Measurements from ENCODE around the gene TUT4. TPM values are rescaled to one million over a fixed set of nuclear protein-coding genes. Genes with fewer than 3 reads are reported as not detected.

TUT4 gene
- total and polyA plus RNA-seq, 2 experiments from 2014 or later, result 69.9 to 116 TPM

DNA sequence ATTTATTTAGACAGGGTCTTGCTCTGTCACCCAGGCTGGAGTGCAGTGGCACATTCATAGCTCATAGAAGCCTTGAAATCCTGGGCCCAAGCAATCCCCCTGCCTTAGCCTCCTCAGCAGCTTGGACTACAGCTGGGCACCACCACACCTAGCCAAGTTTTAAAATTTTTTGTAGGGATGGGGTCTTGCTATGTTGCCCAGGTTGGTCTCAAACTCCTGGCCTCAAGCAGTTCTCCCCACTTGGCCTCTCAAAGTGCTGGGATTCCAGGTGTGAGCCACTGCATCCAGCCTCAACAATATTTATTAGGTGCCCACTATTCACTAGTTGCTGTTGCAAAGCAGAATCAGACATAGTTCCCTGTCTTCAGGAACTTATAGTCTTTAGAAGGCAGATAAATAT is 35.1 kb upstream of the TUT4 start:
- Mint-ChIP-seq H3K36me3 (ENCODE audit: low read depth) (no peaks in the 10 kb centered on the region), H3K27me3 (ENCODE audit: insufficient read depth, low read depth, poor library complexity) (peaks cover 6% of the 10 kb centered on the region), H3K4me1 (peaks cover 16% of the 10 kb centered on the region), H3K9me3 (no peaks in the 10 kb centered on the region), H3K4me3 (no peak overlapping the region), H3K27ac (no peak overlapping the region)
- peaks cover 7% of the 10 kb centered on the region; the same call in 1 of the 2 replicates for H3K4me1 ChIP-seq (ENCODE audit: insufficient read depth)
- no peaks in the 10 kb centered on the region; the same call in 1 of the 2 replicates for H3K9me2 ChIP-seq (ENCODE audit: insufficient read depth)
- H3F3A ChIP-seq (replicated peaks; ENCODE audit: low read depth), result no peaks in the 10 kb centered on the region
- no peaks in the 10 kb centered on the region for H3K79me2 ChIP-seq (replicated peaks; ENCODE audit: insufficient read depth)
- H3K36me3 ChIP-seq (ENCODE audit: insufficient read depth), result no peaks in the 10 kb centered on the region
- no peaks in the 10 kb centered on the region for H3K27me3 ChIP-seq (ENCODE audit: insufficient read depth)
- no peaks in the 10 kb centered on the region for H4K20me1 ChIP-seq (replicated peaks; ENCODE audit: insufficient read depth)
- no peak for DNase-seq (ENCODE audit: low spot score)
- H3K4me2 ChIP-seq, result no peak overlapping the region
- no peak for ATAC-seq
- H3K4me3 ChIP-seq, result no peak overlapping the region
- H2AFZ ChIP-seq, result no peak overlapping the region
- no peak overlapping the region for H3K27ac ChIP-seq (ENCODE audit: low read depth)
- TF ChIP-seq, protein P1, sequence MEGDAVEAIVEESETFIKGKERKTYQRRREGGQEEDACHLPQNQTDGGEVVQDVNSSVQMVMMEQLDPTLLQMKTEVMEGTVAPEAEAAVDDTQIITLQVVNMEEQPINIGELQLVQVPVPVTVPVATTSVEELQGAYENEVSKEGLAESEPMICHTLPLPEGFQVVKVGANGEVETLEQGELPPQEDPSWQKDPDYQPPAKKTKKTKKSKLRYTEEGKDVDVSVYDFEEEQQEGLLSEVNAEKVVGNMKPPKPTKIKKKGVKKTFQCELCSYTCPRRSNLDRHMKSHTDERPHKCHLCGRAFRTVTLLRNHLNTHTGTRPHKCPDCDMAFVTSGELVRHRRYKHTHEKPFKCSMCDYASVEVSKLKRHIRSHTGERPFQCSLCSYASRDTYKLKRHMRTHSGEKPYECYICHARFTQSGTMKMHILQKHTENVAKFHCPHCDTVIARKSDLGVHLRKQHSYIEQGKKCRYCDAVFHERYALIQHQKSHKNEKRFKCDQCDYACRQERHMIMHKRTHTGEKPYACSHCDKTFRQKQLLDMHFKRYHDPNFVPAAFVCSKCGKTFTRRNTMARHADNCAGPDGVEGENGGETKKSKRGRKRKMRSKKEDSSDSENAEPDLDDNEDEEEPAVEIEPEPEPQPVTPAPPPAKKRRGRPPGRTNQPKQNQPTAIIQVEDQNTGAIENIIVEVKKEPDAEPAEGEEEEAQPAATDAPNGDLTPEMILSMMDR (conservative IDR thresholded peaks at IDR 0.05; ENCODE audit: low read depth in 2 of 2), result no peak
- TF ChIP-seq STAT1 (IDR thresholded peaks at IDR 0.05; ENCODE audit: unreplicated experiment), result no peak
- TF ChIP-seq, protein P2, sequence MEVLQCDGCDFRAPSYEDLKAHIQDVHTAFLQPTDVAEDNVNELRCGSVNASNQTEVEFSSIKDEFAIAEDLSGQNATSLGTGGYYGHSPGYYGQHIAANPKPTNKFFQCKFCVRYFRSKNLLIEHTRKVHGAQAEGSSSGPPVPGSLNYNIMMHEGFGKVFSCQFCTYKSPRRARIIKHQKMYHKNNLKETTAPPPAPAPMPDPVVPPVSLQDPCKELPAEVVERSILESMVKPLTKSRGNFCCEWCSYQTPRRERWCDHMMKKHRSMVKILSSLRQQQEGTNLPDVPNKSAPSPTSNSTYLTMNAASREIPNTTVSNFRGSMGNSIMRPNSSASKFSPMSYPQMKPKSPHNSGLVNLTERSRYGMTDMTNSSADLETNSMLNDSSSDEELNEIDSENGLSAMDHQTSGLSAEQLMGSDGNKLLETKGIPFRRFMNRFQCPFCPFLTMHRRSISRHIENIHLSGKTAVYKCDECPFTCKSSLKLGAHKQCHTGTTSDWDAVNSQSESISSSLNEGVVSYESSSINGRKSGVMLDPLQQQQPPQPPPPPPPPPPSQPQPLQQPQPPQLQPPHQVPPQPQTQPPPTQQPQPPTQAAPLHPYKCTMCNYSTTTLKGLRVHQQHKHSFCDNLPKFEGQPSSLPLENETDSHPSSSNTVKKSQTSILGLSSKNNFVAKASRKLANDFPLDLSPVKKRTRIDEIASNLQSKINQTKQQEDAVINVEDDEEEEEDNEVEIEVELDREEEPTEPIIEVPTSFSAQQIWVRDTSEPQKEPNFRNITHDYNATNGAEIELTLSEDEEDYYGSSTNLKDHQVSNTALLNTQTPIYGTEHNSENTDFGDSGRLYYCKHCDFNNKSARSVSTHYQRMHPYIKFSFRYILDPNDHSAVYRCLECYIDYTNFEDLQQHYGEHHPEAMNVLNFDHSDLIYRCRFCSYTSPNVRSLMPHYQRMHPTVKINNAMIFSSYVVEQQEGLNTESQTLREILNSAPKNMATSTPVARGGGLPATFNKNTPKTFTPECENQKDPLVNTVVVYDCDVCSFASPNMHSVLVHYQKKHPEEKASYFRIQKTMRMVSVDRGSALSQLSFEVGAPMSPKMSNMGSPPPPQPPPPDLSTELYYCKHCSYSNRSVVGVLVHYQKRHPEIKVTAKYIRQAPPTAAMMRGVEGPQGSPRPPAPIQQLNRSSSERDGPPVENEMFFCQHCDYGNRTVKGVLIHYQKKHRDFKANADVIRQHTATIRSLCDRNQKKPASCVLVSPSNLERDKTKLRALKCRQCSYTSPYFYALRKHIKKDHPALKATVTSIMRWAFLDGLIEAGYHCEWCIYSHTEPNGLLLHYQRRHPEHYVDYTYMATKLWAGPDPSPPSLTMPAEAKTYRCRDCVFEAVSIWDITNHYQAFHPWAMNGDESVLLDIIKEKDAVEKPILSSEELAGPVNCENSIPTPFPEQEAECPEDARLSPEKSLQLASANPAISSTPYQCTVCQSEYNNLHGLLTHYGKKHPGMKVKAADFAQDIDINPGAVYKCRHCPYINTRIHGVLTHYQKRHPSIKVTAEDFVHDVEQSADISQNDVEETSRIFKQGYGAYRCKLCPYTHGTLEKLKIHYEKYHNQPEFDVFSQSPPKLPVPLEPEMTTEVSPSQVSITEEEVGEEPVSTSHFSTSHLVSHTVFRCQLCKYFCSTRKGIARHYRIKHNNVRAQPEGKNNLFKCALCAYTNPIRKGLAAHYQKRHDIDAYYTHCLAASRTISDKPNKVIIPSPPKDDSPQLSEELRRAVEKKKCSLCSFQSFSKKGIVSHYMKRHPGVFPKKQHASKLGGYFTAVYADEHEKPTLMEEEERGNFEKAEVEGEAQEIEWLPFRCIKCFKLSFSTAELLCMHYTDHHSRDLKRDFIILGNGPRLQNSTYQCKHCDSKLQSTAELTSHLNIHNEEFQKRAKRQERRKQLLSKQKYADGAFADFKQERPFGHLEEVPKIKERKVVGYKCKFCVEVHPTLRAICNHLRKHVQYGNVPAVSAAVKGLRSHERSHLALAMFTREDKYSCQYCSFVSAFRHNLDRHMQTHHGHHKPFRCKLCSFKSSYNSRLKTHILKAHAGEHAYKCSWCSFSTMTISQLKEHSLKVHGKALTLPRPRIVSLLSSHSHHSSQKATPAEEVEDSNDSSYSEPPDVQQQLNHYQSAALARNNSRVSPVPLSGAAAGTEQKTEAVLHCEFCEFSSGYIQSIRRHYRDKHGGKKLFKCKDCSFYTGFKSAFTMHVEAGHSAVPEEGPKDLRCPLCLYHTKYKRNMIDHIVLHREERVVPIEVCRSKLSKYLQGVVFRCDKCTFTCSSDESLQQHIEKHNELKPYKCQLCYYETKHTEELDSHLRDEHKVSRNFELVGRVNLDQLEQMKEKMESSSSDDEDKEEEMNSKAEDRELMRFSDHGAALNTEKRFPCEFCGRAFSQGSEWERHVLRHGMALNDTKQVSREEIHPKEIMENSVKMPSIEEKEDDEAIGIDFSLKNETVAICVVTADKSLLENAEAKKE (CRISPR knock-in tag; IDR thresholded peaks at IDR 0.05), result no peak
- no peak for TF ChIP-seq NANOG (IDR thresholded peaks at IDR 0.05; ENCODE audit: borderline replicate concordance)
- TF ChIP-seq POLR2AphosphoS5 (IDR thresholded peaks at IDR 0.05; ENCODE audit: low read depth), result no peak

Measured in GM23338 (cell line).